GM19324 (cell line): ENCODE data around the gene FAHD2A.
"Not testable (repeated sequence)": the region's sequence is repeated elsewhere in the genome, so short reads cannot be mapped to it uniquely, and the experiment has no call there.

Experiments used
- ATAC-seq: cut with Tn5 transposase; IDR thresholded peaks from one replicate; pipeline ENCODE4 v1.9.1; 2021; ENCODE audit warnings: mild to moderate bottlenecking, moderate library complexity; ENCODE audit not compliant: unreplicated experiment, low FRiP score

The FAHD2A gene

DNA sequence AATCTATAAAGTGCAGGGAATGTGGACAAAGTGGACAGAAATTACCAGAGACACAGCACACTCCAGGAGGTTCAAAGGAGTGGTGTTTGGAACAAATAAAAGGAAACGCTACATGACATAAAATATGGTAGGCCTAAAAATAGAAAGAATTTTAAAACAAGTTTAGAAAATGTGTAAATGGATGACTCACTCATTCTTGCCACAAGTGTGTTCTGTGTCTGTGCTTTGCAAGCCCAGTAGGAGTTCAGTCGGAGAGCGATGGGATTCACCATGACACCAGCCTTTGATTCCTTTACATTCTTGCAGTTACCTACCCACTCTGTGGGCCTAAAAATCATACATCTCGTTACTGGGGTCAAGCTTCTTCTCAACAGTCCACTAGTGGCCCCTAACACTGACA is 30.9 kb downstream of the FAHD2A start:
- ATAC-seq: not testable (repeated sequence)

- not testable (repeated sequence) for ATAC-seq
These were observed 31.5 kb downstream of the FAHD2A start for GRCh38 chr2:95433973-95434372.

GRCh38 chr2:95434507-95435076 is 32.1 kb downstream of the FAHD2A start:
- ATAC-seq: not testable (repeated sequence)

DNA sequence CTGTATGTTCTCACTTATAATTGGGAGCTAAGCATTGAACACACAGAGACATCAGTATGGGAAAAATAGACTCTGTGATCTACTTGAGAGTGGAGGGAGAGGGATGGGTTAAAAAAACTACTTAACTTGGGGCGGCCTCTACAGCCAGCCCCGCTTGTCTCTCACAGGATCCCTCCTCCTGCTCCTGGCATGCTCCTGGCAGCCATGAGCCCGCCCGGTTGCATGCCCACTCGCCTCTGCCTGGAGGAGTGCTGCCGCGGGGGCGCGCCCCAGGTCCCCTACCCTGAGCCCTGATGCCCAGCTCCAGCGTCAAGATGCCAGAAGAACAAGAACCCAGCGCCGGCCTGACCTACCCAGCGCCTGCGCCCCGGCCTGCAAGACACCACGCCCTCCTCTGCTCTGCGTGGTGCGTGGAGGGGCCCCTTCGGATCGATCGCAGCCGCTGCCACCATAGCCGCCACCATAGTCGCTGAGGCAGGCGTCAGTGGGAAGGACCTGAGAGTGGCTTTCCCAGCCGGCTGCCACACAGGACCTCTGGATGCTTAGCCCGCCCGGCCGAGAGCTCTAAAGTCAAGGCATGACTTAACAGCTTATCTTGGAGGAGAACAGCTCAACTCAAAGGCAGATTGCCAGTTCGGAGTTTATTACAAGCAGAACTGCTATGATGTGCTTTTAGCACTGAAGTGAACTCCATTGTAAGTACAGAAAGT is 32.8 kb downstream of the FAHD2A start:
- ATAC-seq: not testable (repeated sequence)

- ATAC-seq: not testable (repeated sequence)
These were observed 33.3 kb downstream of the FAHD2A start for GRCh38 chr2:95435872-95436209.

GRCh38 chr2:95442474-95443099 is 40.1 kb downstream of the FAHD2A start:
- ATAC-seq: not testable (repeated sequence)

- not testable (repeated sequence) for ATAC-seq
These were observed 42.8 kb downstream of the FAHD2A start for GRCh38 chr2:95445317-95445716.

DNA sequence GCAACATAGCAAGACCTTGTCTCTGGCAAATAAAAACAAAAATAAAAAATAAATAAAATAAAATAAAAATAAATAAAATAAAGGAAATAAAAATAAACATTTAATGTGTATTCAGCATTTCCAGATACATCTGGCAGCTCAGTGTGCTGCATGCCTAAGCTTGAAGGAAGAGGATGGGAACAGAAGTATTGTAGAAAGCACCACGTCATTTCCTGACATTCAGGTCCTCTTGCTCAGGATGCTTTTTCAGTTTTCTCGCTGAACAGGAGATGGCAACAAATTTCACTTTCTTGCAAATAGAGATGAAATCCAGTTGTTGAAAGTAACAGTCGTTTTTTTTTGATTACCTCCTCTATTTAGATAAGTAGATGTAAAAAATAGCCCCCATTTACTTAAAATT is 60.8 kb downstream of the FAHD2A start:
- ATAC-seq: not testable (repeated sequence)
